GM12878 (cell line): Measurements from ENCODE around the gene MB. TPM values are rescaled to one million over a fixed set of nuclear protein-coding genes. Genes with fewer than 3 reads are reported as not detected.

Source experiments
- GATAD2B ChIP-seq: fragments of 450-650 bp; conservative IDR thresholded peaks from 2 replicates; pipeline ENCODE4 v1.6.1; 2017; ENCODE audit warnings: low read depth, mild to moderate bottlenecking, moderate library complexity
- IRF4 ChIP-seq: IDR thresholded peaks from 2 replicates; pipeline ENCODE4 v1.6.1; 2011; ENCODE audit warnings: low read depth, low read length
- KLF5 ChIP-seq: fragments of 450-650 bp; IDR thresholded peaks from 2 replicates; pipeline ENCODE4 v1.6.1; 2014; ENCODE audit warnings: mild to moderate bottlenecking; ENCODE audit not compliant: partially characterized antibody
- LARP7 ChIP-seq: fragments of 450-650 bp; IDR thresholded peaks from 2 replicates; pipeline ENCODE4 v1.6.1; 2017; ENCODE audit warnings: mild to moderate bottlenecking
- RBBP5 ChIP-seq: fragments of 200-600 bp; sonication (generic); conservative IDR thresholded peaks from 2 replicates; pipeline ENCODE4 v1.6.1; 2016
- RELA ChIP-seq: fragments of 450-650 bp; IDR thresholded peaks from 2 replicates; pipeline ENCODE4 v1.8.0; 2014; ENCODE audit warnings: borderline replicate concordance; ENCODE audit not compliant: partially characterized antibody
- SIX5 ChIP-seq: IDR thresholded peaks from 2 replicates; pipeline ENCODE4 v1.6.1; 2011; ENCODE audit warnings: mild to moderate bottlenecking, low read depth, low read length, moderate library complexity; ENCODE audit not compliant: severe bottlenecking
- SPI1 ChIP-seq: IDR thresholded peaks from 2 replicates; pipeline ENCODE4 v1.6.1; 2011; ENCODE audit warnings: low read depth, mild to moderate bottlenecking, low read length, moderate library complexity, borderline replicate concordance; ENCODE audit not compliant: insufficient read depth
- SREBF2 ChIP-seq: IDR thresholded peaks from 2 replicates; pipeline ENCODE4 v1.6.1; 2012; ENCODE audit warnings: mild to moderate bottlenecking, low read length
- STAT1 ChIP-seq: fragments of 450-650 bp; conservative IDR thresholded peaks from 2 replicates; pipeline ENCODE4 v1.6.1; 2014; ENCODE audit warnings: antibody characterized with exemption, mild to moderate bottlenecking
- ZNF24 ChIP-seq: fragments of 450-650 bp; IDR thresholded peaks from 2 replicates; pipeline ENCODE4 v1.6.1; 2017; ENCODE audit warnings: antibody characterized with exemption, mild to moderate bottlenecking
- ZNF274 ChIP-seq: IDR thresholded peaks from one replicate; pipeline ENCODE4 v1.8.0; 2011; ENCODE audit not compliant: insufficient read length, insufficient read depth
- polyA plus RNA-seq, 11 experiments: library from polyadenylated mRNA; depleted of rRNA in 4 of 11; unstranded in 6 of 11; stranded (reverse) in 5 of 11; fragments of >200 nt; fragmentation: Nextera tagmentation in 4 of 11; fragmentation: Illumina TruSeq in 1 of 11; extraction: Ambion mirVana in 4 of 11; extraction: Trizol in 1 of 11; gene quantifications; 1 replicate in 1 of 11; 2 replicates in 10 of 11; pipeline versions ENCODE4 v1.2.1 to v1.2.3, GENCODE V29; 2011 to 2016; ENCODE audit warnings: inconsistent platforms in 2 of 11, missing spikeins in 2 of 11, low read depth in 1 of 11
- total RNA-seq, 4 experiments: library from RNA; depleted of rRNA in 3 of 4; stranded (reverse); fragments of >200 nt in 3 of 4; fragmentation: Illumina TruSeq in 1 of 4; extraction: Trizol in 1 of 4; gene quantifications; 2 replicates each; pipeline versions ENCODE4 v1.2.1 to v1.2.3, GENCODE V29; 2013 to 2021
- TF ChIP-seq, protein P1 (sequence below): fragments of 450-650 bp; formaldehyde crosslinking; IDR thresholded peaks from 2 replicates; pipeline ENCODE4 v1.4.0; 2020; ENCODE audit warnings: mild to moderate bottlenecking, moderate library complexity
- TF ChIP-seq, protein P2 (sequence below): fragments of 450-650 bp; IDR thresholded peaks from 2 replicates; pipeline ENCODE4 v1.6.1; 2016; ENCODE audit warnings: mild to moderate bottlenecking
- TF ChIP-seq, protein P3 (sequence below): IDR thresholded peaks from 2 replicates; pipeline ENCODE4 v1.6.1; 2012; ENCODE audit warnings: mild to moderate bottlenecking, low read depth, low read length
- TF ChIP-seq, protein P4 (sequence below): fragments of 450-650 bp; IDR thresholded peaks from 2 replicates; pipeline ENCODE4 v1.6.1; 2017; ENCODE audit warnings: mild to moderate bottlenecking
- TF ChIP-seq, protein P5 (sequence below): fragments of 450-650 bp; IDR thresholded peaks from 2 replicates; pipeline ENCODE4 v1.6.1; 2016; ENCODE audit warnings: mild to moderate bottlenecking

Gene MB
- total and polyA plus RNA-seq, 10 of the 15 experiments (the other 5 are each of a cell fraction or from before 2014, with no cell fraction given) = 0.09 to 0.41 (median 0.23) TPM; not detected in 3

DNA sequence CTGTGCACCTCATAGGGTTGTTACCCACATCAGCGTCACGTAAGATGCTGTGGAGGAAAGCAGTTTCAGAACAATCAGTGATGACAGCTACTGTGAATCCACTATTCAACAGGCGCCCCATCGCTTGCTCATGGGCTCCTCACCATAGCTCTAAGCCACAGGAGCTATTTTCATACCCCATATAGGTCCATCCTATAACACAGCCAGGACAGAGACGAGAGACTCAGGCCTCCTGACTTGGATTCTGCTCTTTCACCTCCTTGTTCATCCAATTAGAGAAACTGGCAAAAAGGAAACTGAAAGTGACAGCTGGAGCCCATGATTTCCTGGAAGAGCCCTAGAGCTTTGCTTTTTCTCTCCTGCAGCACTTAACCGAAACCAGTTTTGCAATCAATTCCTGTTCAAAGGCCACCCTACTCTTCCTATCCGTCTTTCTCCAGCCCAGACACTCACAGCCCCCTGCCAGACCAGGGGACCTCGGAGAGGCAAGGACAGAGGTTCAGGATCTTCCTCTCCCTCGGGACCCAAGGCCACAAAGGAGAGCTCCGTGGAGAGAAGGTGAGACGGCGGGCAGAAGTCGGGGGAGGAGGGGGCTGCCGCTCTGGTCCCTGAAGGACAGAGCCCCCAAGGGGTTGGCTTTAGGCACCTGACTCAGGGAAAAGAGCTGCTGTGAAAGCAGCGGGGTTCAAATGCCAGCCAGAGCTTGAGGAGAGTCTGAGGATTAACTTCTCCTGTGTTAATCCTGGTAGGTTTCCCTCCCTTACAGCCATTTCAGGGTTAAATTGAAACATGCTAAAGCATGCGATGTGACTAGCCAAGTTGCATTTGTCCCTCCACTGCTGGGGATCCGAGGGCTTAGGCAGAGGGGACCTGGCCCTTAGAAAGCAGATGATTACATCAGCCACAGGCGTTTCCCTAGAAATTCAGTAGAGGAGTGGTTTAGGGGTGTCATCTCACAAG, 31.2 kb upstream of the MB start, which contains the start of gene APOL6 (continued):
- TF ChIP-seq, protein P1, sequence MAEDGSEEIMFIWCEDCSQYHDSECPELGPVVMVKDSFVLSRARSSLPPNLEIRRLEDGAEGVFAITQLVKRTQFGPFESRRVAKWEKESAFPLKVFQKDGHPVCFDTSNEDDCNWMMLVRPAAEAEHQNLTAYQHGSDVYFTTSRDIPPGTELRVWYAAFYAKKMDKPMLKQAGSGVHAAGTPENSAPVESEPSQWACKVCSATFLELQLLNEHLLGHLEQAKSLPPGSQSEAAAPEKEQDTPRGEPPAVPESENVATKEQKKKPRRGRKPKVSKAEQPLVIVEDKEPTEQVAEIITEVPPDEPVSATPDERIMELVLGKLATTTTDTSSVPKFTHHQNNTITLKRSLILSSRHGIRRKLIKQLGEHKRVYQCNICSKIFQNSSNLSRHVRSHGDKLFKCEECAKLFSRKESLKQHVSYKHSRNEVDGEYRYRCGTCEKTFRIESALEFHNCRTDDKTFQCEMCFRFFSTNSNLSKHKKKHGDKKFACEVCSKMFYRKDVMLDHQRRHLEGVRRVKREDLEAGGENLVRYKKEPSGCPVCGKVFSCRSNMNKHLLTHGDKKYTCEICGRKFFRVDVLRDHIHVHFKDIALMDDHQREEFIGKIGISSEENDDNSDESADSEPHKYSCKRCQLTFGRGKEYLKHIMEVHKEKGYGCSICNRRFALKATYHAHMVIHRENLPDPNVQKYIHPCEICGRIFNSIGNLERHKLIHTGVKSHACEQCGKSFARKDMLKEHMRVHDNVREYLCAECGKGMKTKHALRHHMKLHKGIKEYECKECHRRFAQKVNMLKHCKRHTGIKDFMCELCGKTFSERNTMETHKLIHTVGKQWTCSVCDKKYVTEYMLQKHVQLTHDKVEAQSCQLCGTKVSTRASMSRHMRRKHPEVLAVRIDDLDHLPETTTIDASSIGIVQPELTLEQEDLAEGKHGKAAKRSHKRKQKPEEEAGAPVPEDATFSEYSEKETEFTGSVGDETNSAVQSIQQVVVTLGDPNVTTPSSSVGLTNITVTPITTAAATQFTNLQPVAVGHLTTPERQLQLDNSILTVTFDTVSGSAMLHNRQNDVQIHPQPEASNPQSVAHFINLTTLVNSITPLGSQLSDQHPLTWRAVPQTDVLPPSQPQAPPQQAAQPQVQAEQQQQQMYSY (CRISPR knock-in tag) = no peak
- 0 out of 2 replicates have a peak, but pooled peaks have one; percentile 38 for TF ChIP-seq LARP7
- no peak for TF ChIP-seq GATAD2B
- TF ChIP-seq, protein P2, sequence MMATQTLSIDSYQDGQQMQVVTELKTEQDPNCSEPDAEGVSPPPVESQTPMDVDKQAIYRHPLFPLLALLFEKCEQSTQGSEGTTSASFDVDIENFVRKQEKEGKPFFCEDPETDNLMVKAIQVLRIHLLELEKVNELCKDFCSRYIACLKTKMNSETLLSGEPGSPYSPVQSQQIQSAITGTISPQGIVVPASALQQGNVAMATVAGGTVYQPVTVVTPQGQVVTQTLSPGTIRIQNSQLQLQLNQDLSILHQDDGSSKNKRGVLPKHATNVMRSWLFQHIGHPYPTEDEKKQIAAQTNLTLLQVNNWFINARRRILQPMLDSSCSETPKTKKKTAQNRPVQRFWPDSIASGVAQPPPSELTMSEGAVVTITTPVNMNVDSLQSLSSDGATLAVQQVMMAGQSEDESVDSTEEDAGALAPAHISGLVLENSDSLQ = peak; percentile 36; the same call in 1 of the 2 replicates
- no peak for TF ChIP-seq ZNF24
- TF ChIP-seq, protein P3, sequence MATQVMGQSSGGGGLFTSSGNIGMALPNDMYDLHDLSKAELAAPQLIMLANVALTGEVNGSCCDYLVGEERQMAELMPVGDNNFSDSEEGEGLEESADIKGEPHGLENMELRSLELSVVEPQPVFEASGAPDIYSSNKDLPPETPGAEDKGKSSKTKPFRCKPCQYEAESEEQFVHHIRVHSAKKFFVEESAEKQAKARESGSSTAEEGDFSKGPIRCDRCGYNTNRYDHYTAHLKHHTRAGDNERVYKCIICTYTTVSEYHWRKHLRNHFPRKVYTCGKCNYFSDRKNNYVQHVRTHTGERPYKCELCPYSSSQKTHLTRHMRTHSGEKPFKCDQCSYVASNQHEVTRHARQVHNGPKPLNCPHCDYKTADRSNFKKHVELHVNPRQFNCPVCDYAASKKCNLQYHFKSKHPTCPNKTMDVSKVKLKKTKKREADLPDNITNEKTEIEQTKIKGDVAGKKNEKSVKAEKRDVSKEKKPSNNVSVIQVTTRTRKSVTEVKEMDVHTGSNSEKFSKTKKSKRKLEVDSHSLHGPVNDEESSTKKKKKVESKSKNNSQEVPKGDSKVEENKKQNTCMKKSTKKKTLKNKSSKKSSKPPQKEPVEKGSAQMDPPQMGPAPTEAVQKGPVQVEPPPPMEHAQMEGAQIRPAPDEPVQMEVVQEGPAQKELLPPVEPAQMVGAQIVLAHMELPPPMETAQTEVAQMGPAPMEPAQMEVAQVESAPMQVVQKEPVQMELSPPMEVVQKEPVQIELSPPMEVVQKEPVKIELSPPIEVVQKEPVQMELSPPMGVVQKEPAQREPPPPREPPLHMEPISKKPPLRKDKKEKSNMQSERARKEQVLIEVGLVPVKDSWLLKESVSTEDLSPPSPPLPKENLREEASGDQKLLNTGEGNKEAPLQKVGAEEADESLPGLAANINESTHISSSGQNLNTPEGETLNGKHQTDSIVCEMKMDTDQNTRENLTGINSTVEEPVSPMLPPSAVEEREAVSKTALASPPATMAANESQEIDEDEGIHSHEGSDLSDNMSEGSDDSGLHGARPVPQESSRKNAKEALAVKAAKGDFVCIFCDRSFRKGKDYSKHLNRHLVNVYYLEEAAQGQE = no peak
- TF ChIP-seq, protein P4, sequence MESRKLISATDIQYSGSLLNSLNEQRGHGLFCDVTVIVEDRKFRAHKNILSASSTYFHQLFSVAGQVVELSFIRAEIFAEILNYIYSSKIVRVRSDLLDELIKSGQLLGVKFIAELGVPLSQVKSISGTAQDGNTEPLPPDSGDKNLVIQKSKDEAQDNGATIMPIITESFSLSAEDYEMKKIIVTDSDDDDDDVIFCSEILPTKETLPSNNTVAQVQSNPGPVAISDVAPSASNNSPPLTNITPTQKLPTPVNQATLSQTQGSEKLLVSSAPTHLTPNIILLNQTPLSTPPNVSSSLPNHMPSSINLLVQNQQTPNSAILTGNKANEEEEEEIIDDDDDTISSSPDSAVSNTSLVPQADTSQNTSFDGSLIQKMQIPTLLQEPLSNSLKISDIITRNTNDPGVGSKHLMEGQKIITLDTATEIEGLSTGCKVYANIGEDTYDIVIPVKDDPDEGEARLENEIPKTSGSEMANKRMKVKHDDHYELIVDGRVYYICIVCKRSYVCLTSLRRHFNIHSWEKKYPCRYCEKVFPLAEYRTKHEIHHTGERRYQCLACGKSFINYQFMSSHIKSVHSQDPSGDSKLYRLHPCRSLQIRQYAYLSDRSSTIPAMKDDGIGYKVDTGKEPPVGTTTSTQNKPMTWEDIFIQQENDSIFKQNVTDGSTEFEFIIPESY = no peak
- 0 out of 2 replicates have a peak, but pooled peaks have one; percentile 13 for TF ChIP-seq IRF4
- TF ChIP-seq RELA = no peak
- no peak for TF ChIP-seq ZNF274
- no peak for TF ChIP-seq SIX5
- TF ChIP-seq SPI1 = no peak
- no peak for TF ChIP-seq KLF5
- TF ChIP-seq, protein P5, sequence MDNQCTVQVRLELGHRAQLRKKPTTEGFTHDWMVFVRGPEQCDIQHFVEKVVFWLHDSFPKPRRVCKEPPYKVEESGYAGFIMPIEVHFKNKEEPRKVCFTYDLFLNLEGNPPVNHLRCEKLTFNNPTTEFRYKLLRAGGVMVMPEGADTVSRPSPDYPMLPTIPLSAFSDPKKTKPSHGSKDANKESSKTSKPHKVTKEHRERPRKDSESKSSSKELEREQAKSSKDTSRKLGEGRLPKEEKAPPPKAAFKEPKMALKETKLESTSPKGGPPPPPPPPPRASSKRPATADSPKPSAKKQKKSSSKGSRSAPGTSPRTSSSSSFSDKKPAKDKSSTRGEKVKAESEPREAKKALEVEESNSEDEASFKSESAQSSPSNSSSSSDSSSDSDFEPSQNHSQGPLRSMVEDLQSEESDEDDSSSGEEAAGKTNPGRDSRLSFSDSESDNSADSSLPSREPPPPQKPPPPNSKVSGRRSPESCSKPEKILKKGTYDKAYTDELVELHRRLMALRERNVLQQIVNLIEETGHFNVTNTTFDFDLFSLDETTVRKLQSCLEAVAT = 0 out of 2 replicates have a peak, but pooled peaks have one; percentile 10
- TF ChIP-seq SREBF2 = no peak
- TF ChIP-seq RBBP5 = no peak
- TF ChIP-seq STAT1 = 0 out of 2 replicates have a peak, but pooled peaks have one; percentile 35
